Right hindlimb (tissue), 1 donor: ENCODE data around the gene SH2B2.
"Not testable (repeated sequence)": the region's sequence is repeated elsewhere in the genome, so short reads cannot be mapped to it uniquely, and the experiment has no call there.

ENCODE experiments used
- DNase-seq: peaks from one replicate; pipeline ENCODE4 v3.0.0-alpha.2; 2018

Gene SH2B2

DNA sequence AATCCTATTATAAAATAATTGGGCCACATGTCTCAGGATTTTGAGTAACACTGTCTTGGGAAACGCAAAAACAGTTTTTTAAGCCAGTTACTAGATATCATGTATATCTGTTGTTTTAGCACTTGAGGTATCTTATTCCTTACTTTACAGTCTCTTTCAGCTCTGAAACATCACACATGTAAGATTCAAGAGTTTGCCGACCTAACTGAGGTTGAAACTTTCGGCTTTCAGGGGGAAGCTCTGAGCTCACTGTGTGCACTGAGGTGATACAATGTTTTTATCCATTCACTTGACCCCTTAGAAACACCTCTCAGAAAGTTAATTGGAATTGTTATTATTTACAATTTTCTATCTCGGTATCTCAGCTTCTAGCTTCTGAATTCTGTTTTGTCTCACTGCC, 50.8 kb downstream of the SH2B2 start:
- not testable (repeated sequence) for DNase-seq

DNA sequence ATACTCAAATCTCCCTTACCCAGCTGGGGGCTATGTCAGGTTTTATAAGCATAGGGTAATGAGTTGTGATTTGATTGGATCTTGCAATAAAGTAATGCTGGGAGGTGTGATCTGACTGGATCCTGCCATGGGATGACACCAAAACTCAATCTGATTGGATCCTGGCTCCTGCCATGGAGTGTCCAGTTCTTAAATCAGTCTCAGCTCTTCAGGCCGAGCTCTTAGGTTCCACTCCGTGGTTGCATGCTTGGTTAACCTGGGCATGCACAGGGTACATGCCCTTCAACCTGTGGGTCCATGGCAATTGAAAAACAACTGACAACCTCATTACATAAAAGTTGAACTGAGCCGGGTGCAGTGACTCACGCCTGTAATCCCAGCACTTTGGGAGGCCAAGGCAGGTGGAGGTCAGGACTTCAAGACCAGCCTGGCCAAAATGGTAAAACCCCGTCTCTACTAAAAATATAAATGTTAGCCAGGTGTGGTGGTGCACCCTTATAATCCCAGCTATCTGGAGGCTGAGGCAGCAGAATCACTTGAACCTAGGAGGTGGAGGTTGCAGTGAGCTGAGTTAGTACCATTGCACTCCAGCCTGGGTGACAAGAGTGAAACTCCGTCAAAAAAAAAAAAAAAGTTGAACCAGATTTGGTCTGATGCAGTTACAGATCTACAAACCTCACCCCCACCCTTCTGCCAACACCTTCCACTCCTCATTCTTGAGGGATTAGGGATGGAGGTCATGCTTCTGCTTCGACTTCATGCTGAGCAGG, 54.1 kb downstream of the SH2B2 start:
- not testable (repeated sequence) for DNase-seq

DNA sequence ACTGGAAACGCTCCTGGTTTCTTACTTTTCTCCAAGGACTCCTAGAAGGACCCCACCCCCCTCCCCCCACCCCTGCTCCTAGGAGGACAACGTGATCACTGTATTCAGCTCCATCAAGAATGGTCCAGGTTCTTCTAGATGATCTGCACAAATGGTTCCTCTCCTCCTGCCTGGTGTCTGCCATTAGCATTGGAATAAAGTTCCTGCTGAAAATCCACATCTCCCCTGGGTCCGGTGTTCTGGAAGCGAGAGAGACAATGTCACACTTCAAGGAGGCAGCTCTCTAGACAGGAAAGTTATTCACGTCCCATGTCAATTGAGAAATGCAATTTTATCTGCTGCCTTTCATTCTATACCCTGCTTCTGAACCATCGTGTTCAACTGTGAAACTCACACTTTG, 60.3 kb downstream of the SH2B2 start:
- not testable (repeated sequence) for DNase-seq

DNA sequence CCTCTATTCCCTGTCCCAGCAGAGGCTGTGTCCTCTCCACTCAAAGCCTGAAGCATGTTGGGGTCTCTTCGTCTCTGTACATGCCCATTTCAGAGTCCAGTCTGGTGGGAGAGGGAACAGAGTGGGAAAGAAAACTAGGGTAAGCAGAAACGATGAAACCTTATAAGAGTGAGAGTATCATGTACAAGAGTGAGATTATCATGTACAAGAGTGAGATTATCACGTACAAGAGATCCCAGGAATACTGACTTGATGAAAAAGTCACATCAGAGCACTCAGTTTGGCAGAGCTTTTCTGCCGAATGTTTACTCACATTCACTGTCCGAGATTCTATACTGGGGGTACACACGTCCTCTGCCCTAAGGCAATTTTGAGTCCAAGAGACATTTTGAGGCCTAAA, 69.7 kb downstream of the SH2B2 start, which contains the start of gene SPDYE6:
Gene SPDYE6 (minus strand): TSS at position 101 of the 400 bp plus-strand sequence. CDS start 421 bp downstream, outside the sequence.
- DNase-seq: not testable (repeated sequence)

DNA sequence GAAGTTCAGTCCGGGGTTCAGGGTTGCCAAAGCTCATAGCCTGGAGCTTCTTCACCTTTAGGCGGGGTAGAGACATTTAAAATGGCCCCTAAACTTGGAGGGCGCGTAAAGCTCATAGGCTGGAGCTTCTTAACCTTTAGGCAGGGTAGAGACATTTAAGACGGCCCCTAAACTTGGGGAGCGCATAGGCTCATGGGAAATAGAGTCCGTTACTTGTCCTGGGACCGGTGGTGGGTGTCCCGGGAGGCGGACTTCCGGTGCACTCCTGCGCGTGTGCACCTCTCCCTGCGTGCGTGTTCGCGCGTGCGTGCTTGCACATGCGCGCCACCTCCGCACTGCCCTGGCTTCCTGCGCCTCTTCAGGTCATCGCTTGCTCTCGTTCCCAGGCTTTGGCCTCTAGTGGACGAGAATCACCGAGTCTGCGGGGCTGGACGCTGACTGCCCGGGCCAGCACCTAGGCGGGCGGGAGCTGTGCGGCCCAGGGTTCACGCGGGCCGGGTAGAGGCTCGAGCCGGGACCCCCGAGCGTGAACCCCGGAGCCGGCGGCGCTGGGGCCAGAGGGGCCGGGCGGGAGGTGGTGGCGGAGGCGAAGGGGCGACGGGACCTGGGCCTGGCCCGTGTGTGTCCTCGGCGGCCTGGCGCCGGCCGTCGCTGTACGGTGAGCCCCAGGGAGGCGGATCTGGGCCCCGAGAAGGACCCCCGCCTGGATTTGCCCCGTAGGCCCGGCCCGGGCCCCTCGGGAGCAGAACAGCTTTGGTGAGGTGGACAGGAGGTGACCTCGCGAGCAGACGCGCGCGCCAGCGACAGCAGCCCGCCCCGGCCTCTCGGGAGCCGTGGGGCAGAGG, 77.1 kb downstream of the SH2B2 start:
- DNase-seq: peak; percentile 98

DNA sequence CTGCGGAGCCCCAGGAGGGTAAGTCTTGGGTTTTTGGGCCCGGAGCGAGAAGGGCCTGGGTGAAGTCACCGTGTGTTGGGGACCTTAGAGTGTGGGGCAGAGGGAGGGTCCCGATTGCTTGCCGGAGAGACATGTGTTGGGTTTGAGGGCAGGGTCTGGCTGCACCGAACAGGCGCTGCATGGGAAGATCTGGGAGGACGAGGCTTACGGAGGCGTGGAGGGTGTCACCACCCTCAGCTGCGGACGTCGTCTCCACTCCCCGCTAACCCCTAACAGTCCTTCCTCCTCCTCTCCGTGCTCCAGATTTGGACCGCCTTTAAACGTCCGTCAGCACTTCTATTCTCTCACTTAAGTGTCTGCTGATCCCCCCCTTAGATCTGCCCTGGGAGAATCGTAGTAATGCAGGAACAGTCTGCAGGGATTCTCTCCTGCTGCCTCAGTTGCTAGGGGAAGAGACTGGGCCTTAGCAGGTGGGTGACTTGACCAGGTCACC, 77.8 kb downstream of the SH2B2 start:
- not testable (repeated sequence) for DNase-seq

DNA sequence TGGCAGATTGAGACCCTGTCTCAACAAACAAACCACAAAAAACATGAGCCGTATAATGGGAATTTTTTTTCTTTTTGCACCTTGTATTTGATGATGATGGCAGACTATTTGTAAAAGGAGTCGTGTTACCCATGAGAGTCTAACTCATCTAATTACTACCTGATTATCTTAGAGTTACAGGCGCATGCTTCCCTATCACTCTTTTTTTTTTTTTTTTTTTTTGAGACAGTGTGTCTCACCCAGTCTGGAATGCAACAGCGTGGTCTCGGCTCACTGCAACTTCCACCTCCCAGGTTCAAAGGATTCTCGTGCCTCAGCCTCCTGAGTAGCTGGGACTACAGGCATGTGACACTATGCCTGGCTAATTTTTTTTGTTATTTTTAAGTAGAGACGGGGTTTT, 78.7 kb downstream of the SH2B2 start:
- DNase-seq: not testable (repeated sequence)

DNA sequence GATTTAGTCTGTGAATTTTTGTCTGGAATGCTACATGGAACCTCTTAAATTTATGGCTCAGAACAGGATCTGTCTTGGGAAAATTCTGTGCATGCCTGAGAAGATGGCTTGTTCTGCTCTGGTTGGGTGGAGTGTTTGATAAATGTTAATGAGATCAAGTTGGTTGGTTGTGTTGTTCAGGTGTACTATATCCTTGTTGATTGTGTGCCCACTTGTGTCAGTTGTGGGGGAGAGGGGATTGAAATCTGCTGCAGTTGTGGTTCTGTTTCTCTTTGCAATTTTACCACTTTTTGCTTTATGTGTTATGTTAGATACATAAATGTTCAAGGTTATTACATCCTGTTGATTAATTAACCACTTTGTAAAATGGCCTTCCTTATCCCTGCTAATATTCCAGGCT, 83.4 kb downstream of the SH2B2 start:
- not testable (repeated sequence) for DNase-seq
